Brain microvascular endothelial cell (primary cell): ENCODE results near the gene VAPA.

ENCODE experiments used
- DNase-seq: peaks from one replicate; pipeline ENCODE4 v3.0.0-alpha.2; 2020
- H3K27ac ChIP-seq: fragments of 250-450 bp; sonication (Bioruptor Pico); 2 replicates; pipeline ENCODE4 v1.5.1; 2020; ENCODE audit warnings: mild to moderate bottlenecking, moderate library complexity
- H3K27me3 ChIP-seq: fragments of 250-450 bp; sonication (Bioruptor Pico); replicated peaks from 2 replicates; pipeline ENCODE4 v1.5.1; 2020; ENCODE audit warnings: mild to moderate bottlenecking
- H3K36me3 ChIP-seq: fragments of 250-450 bp; sonication (Bioruptor Pico); replicated peaks from 2 replicates; pipeline ENCODE4 v1.5.1; 2020; ENCODE audit warnings: mild to moderate bottlenecking
- H3K4me3 ChIP-seq: 2 replicates; pipeline ENCODE4 v1.5.1; 2011; ENCODE audit warnings: low read depth, mild to moderate bottlenecking, control low read depth, low read length, moderate library complexity
- in situ Hi-C: cut with HindIII; loops from 2 replicates; pipeline ENCODE4 v1.10.0; 2017; ENCODE audit warnings: low sequenced_read_pairs, low pct_ligation_motif_present
- TF ChIP-seq, protein P1 (sequence below): IDR thresholded peaks from 2 replicates; pipeline ENCODE4 v1.5.1; 2011; ENCODE audit warnings: low read depth, mild to moderate bottlenecking, moderate library complexity, low read length, control low read depth, inconsistent platforms; ENCODE audit errors: missing control alignments

The VAPA gene

GRCh38 chr18:9884090-9884489 lies 29.7 kb upstream of the VAPA start:
- TF ChIP-seq, protein P1, sequence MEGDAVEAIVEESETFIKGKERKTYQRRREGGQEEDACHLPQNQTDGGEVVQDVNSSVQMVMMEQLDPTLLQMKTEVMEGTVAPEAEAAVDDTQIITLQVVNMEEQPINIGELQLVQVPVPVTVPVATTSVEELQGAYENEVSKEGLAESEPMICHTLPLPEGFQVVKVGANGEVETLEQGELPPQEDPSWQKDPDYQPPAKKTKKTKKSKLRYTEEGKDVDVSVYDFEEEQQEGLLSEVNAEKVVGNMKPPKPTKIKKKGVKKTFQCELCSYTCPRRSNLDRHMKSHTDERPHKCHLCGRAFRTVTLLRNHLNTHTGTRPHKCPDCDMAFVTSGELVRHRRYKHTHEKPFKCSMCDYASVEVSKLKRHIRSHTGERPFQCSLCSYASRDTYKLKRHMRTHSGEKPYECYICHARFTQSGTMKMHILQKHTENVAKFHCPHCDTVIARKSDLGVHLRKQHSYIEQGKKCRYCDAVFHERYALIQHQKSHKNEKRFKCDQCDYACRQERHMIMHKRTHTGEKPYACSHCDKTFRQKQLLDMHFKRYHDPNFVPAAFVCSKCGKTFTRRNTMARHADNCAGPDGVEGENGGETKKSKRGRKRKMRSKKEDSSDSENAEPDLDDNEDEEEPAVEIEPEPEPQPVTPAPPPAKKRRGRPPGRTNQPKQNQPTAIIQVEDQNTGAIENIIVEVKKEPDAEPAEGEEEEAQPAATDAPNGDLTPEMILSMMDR = no peak
- H3K27ac ChIP-seq = no peak overlapping the region
- DNase-seq = no peak
- in situ Hi-C loops = no loop called here
- H3K27me3 ChIP-seq = no peaks in the 10 kb centered on the region
- H3K4me3 ChIP-seq = no peak overlapping the region
- H3K36me3 ChIP-seq = no peaks in the 10 kb centered on the region

DNA sequence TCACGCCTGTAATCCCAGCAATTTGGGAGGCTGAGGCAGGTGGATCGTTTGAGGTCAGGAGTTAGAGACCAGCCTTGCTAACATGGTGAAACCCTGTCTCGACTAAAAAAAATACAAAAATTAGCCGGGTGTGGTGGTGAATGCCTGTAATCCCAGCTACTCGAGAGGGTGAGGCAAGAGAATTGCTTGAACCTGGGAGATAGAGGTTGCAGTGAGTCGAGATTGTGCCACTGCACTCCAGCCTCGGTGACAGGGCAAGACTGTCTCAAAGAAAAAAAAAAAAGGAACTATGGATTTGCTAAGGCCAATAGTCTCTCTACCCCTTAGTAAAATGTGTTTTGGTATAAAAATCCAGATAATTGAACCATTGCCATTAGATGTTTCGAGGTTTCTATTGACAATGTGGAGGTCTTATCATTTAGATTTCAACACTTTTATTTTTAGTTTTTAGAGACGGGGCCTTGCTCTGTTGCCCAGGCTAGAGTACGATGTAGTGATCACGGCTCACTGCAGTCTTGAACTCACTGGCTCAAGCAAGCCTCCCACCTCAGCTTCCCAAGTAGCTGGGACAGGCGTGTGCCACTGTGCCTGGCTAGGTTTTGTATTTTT lies 29.2 kb upstream of the VAPA start:
- no peak for DNase-seq
- H3K27ac ChIP-seq = no peak overlapping the region
- H3K36me3 ChIP-seq = no peaks in the 10 kb centered on the region
- in situ Hi-C loops = no loop called here
- TF ChIP-seq, protein P1 = no peak
- H3K27me3 ChIP-seq = no peaks in the 10 kb centered on the region
- no peak overlapping the region for H3K4me3 ChIP-seq

DNA sequence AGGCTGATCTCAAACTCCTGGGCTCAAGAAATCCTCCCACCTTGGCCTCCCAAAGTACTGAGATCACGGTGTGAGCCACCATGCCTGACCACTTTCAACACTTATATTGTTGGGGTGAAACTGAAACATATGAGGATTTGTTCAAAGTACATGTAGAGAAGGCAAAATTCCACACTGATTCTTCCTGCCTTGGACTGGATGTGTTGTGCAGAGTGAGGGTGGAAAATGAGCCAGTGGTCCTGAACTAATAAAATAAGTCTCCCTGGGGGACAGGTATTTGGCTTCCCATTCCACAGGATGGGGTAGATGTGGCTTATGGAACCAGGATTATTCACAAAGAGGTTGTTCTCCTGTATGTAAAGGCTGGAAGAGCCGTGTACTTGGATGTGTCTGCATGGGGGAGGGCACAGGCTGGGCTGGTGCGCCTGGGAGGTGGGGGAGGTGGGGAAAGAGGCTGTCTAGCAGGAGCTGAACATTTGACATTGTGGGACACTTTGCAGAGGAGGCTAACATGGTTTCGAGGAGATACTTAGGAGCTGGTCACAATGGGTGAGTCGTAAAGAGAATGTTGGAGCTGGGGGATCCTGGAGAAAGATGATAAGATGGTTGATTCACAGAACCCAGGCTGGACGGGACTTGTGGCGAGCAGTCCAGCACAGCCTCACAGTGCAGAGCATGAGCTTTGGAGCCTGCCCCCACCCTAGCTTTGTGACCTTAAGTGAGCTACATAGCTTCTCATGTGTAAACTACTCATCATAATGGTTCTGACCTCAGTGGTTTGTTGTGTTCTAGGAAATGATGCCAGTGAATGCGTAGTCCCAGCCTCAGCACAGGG lies 28.4 kb upstream of the VAPA start, which contains the start of gene TXNDC2:
TXNDC2 (plus strand) TSS at position 804 of the 835 bp plus-strand sequence. CDS start 708 bp downstream, outside the sequence.
- TF ChIP-seq, protein P1 = no peak
- Histone ChIP-seq H3K27me3 (no peaks in the 10 kb centered on the region), H3K27ac (no peak within 1 kb of the TSS), H3K4me3 (no peak within 1 kb of the TSS), H3K36me3 (no peaks in the 10 kb centered on the region)
- in situ Hi-C loops = no loop called here
- DNase-seq = no peak

DNA sequence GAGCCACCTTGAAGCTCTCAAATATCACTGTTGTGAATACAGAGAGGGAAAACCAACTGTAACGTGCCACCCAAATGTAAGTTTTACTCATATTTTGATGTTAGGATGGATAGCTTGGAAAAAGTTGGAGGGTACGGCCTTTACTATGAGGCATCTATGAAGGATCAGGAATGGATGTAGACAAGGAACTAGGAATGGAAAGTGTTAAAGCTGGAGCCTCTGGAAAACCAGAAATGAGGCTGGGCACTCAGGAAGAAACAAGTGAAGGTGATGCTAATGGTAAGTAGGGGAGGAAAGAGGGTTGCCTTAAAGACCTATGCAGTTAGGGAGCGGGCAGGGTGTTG lies 27.8 kb upstream of the VAPA start:
- in situ Hi-C loops = no loop called here
- Histone ChIP-seq H3K36me3 (no peaks in the 10 kb centered on the region), H3K27me3 (no peaks in the 10 kb centered on the region), H3K27ac (no peak overlapping the region), H3K4me3 (no peak overlapping the region)
- TF ChIP-seq, protein P1 = no peak
- no peak for DNase-seq

GRCh38 chr18:9887992-9888391 lies 25.8 kb upstream of the VAPA start:
- no peaks in the 10 kb centered on the region for H3K27me3 ChIP-seq
- TF ChIP-seq, protein P1 = no peak
- in situ Hi-C loops = no loop called here

GRCh38 chr18:9890196-9890595 lies 23.6 kb upstream of the VAPA start:
- no peak overlapping the region for H3K4me3 ChIP-seq
- TF ChIP-seq, protein P1 = no peak
- DNase-seq = no peak
- in situ Hi-C loops = no loop called here
- no peak overlapping the region for H3K27ac ChIP-seq
- H3K27me3 ChIP-seq = no peaks in the 10 kb centered on the region
- H3K36me3 ChIP-seq = no peaks in the 10 kb centered on the region

More at GRCh38 chr18:9887992-9888391, 25.8 kb upstream of the VAPA start:
- no peak for DNase-seq
- Histone ChIP-seq H3K4me3 (no peak overlapping the region), H3K36me3 (no peaks in the 10 kb centered on the region), H3K27ac (no peak overlapping the region)
